NCI-H82 treated with DMSO at 0.1 percent for 48 hours (cell line): ENCODE measurements around the gene ARG1.

ENCODE experiments used
- DNase-seq: peaks from one replicate; lab custom pipeline; 2025; ENCODE audit not compliant: unreplicated experiment; lab: John Stamatoyannopoulos, UW

Gene ARG1

DNA sequence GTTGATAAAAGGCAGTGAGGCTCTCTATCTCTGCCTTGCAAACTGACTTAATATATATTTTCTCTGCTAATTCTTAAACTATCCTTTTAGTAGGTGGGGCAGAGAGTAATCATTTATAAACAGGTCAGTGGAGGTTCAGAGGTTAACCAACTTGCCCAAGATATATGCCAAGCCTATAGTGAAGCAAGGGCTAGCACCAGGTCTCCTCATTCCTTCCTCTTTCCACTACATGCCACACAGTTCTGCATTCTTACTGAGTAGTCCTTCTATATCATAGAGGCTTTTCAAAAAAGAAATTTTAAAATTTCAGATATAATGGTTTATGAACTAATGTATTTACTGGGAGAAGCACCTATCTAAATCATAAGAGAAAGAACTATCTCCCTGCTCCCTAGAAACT lies 8.5 kb downstream of the ARG1 start:
- no peak for DNase-seq

DNA sequence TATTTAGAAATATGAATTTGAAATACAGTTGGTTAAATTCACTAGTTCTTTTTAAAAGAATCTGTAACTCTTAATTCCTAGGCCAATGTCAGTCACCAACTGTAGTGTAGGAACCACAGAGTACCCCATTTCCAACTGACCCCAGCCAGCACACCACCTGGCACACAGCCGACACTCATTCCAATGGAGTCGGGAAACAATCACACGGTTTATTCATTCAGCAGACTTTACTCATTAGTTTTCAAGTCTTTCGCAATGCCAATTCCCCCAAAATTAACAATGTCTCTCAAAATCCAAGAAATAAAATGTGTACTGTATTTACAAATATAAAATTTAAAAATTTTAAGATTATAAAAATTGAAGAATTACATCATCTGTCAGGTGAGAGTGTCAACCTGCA lies 13.5 kb downstream of the ARG1 start:
- DNase-seq: no peak

DNA sequence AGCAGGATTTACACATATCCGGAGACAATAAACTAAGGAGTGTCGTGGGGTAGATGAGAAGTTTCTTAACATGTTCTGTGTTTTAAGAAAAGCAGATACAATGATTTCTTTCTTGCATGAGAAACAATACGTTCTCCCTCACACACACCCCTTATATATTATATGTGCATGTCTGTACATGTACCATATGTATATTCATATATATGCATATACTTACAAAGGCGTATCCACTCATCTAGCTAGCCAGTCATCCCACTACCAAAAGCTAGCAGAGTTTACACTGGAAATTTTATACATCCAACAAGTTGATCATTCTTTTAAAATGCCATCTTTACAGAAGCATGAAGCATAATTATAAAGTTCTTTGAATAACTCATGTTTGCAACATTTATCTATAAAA lies 14.9 kb downstream of the ARG1 start:
- no peak for DNase-seq

DNA sequence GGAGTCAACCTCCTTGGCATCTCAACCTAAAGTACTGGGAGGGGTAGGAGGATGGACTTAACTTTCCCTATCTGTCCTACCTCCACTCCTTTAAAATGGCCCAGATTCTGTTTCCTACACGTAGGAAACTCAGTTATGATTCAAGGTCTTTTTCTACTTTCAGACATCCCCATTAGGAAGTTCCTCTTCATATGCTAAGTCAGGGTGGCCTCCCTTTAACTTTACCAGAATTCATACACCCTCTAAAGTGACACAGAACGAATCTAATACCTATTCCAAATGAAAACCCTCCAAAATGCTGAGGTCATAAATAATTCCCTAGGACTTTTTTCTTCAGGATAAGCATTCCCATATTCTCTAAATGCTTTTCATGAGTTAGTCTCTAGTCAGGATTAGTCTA lies 15.6 kb downstream of the ARG1 start:
- no peak for DNase-seq

DNA sequence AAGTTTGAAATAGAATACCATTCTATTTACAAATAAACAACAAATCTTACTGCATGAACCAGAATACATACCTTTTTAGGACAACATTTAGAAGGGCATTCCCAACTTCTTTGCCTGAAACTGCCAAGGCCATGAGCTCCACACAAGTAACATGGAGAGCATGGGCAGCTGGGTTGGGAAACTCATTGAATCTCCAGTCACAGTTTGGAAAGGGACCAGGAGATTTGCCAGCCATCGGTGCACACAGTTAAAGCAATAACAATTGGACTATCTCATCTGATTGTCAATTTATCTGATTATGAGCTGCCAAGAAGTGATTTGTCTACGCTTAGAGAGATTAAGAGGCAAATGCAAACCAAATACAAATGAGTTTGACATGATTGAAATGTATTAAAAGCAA lies 19.9 kb downstream of the ARG1 start:
- no peak for DNase-seq

DNA sequence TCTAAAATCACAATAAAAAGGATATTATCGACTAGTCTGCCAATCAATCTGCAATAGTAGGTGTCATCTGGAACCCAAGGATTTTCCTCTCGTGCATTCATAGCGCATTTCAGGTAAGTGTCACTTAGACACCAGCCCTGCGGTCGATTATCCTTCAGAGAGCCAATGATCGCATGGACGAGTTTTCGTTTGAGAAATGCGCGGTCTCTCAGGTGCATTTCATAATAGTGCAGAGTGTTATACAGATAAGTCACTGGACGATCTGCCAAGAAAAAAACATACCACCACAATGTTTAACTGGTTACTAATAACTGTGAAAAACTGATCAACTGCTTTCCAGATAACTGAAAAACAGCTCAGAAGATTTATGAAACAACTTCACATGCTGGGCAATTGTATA lies 21.0 kb downstream of the ARG1 start:
- DNase-seq: no peak

DNA sequence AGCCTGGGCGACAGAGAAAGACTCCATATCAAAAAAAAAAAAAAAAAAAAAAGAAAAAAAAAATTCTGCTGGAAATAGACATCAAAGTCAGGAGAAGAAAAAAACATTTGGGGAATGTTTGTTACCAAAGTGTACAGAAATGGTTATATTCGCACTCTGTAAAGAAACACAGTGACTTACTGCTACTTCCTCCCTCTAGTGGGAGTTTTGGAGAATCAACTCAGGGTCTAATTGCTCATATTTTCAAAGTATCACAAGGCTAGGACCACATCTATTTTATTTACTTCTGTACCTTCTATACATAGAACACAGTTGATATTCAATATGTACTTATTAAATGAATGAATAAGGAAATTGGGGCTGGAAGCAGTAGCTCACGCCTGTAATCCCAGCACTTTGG lies 24.4 kb downstream of the ARG1 start:
- DNase-seq: no peak

DNA sequence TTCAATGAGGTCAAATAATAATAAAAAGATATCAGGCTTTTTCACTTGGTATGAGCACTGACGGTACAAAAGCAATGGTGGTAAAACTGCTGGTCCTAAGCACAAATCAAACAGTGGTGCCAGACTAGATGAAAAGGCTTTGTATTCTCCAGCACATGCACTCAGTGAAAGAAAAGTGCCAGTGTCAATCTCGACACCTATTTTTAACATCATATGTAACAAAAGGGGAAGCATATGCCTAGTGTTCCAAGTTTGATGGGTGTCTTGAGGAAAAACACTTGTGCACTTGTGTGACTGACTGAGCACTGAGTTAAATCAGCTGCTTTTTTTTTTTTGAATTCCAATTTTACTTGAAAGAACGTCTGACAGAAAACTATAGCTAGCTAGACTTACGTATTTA lies 27.7 kb downstream of the ARG1 start:
- DNase-seq: no peak

DNA sequence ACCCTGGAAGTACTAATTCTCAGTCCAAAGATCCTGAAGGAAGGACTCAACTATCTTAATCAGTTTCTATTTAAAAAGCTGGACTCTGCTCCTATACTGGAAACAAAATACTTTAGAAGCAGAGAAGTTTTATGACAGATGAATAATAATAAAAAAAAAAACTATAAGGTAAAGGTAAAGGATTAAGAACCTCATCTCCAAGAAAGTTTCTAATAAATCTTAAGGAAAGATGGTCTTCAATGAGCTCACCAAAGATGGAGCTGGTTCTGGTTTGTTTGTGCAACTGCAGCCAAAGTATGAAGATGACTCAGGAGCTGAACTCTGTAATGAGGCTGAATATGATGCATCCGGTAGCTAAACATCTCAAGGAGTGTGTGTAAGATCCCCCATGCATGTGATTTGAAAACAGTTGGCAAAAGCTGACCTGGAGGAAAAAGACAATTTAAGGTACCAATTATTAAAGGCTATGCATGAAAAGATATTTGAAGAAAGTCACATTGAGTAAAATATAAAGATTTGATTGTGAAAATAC lies 29.8 kb downstream of the ARG1 start:
- no peak for DNase-seq

DNA sequence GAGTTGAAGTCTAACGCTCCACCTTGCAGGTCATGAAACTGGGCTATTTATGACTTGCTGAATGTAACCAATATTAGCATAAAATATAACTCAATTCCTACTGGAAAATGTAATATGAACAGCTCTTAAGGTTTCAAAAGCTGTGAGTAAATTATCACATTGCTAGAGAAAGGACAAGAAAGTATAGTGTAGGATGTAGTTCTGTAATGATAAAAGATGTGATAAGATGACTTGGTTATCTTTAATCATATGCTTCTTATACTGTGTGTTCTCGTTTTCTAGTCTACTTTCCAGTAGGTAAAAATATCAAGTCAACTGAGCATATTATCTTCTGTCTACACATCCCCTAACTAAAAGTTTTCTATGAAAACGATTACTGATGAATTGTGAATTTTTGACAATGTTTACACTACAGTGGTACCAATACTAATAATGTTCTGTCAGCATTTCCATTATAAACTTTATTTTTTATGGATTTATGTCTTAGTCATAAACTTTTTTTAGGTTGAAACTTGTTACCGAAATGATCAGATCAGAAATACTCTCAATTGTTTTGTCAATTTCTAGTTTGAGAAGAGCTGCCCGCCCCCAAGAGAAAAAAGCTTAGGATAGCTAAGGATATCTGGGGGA lies 40.4 kb downstream of the ARG1 start:
- no peak for DNase-seq

DNA sequence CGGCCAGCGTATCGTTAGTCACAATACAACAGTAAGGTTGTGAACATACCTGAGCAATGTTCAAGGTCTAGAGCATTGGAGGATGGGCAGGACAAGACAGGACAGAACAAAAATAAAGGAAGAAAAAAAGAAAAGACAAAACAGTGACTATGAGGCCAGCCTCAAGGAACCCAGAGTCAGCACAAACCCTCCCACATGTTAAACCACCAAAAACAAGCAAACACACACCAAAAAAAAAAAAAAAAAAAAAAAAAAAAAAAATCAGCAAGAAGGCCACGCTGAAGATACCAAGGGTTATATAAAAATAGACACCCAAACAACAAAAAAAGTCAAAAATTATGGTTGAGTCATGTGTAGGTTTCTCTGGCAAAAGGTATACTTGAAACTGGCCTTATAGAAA lies 42.2 kb downstream of the ARG1 start:
- no peak for DNase-seq

DNA sequence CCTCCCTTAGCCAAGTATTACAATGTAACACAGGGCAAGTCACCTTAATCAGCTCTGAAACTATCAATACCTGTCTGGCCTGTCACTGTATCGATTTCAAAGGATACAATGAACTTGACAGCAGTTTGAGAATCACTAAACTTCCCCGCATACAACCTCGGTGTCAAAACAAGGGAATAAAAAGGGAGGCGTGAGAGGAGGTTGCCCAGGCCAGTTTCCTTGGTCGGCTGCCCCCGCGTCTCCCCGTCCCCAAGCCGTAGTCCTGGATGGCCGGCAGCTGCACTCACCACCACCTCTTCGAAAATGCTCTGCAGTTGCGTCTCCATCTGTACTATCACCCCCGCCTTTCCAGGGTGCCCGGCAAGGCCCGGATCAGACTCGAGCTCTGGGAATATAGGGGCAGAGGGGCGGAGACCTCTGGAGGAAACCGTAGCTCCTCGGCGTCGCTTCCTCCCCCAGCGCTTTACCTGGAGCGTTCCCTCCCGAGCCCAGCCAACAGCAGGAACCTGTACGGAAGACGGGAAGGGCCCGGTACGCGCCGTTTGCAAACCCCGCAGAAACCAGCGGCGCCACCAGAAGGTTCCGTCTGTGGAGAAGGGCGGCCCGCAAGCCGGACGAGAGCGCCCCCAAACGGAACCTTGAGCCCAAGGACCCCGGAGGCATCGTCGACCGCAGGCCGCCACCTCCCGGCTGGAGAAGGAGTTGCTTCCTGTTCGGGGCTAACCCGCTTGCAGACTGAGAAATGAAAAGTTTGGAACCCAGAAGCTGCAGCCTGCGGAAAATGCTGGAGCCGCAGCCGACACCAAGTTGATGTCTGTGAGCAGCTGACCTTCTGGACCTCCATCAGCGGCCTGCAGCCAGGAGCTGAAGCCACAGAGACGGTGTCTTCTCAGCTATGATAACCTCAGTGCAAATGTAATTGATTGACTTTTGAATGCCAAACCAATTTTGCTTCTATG lies 55.0 kb downstream of the ARG1 start, which contains the start of gene MED23:
Gene MED23, minus strand, starts transcription at position 519 of the 959 bp plus-strand sequence. Its CDS starts 193 bp downstream, at position 326.
- DNase-seq: peak; percentile 85

DNA sequence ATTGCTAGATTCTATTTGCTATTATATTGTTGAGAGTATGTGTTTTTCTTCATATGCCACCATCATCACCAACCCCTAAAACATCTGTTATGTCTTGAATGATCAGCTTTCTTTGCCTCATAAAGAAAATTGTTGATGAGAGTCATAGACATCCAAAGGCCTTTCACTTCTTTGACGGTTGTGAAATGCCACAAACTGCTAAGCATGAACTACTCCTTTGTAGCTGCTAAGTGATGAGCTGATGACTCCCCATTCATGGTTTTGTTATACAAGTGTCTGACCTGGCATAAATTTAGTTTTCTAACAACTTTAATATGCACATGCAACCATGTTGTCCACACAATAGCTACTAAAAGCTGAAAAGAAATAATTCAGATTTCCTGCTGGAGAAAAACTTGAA lies 55.7 kb downstream of the ARG1 start:
- DNase-seq: no peak

DNA sequence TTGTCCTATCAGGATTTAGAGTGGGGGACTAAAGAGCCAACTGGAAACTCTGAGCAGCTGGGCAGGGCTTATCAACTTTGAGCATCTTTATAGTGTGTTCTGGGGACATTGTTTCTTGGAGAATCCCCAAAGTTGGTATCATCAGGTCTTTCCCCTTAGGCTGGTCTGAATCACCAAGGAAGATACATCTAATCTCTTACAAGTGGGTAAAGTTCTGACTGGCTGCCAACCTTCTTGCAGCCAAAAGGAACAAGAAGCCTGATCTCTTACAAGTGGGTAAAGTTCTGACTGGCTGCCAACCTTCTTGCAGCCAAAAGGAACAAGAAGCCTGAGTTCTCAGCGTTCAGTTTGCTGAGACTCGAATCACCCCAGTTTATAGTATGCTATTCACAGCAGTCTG lies 56.6 kb downstream of the ARG1 start:
- no peak for DNase-seq

DNA sequence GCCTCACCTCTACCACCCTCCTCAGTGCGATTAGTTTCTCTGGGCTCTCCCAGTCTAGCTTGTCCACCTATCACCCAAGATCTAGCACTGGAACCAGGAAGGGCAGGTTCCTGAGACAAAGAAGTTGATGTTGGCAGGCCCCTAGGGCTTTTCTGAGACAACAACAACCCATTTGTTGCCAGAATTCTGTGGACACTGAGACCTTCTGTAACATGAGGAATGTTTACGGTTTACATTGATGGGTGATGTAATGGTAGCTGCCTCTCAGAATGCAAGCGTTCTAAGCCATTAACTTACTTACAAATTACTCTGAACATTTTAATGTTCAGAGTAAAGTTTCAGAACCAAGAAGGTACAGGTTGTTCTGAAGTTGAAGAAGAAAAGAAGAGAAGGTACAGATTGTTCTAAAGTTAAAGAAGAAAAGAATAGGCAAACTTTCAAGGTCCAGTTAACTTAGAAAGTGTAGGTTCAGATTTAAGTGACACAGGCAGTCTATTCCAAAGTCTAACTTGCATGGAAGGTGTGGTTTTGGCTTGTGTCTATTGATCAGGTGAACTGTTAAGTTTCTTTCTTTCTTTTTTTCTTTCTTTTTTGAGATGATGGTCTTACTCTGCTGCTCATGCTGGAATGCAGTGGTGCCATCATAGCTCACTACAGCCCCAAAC lies 58.7 kb downstream of the ARG1 start:
- no peak for DNase-seq
